GM21390 (cell line): Measurements from ENCODE around the gene ALKBH6.

ENCODE experiments used
- ATAC-seq: cut with Tn5 transposase; IDR thresholded peaks from one replicate; pipeline ENCODE4 v1.9.1; 2021; ENCODE audit not compliant: unreplicated experiment

ALKBH6 gene

GRCh38 chr19:35960432-35960972 lies 53.5 kb downstream of the ALKBH6 start:
- ATAC-seq = no peak

GRCh38 chr19:35959968-35960320 lies 54.1 kb downstream of the ALKBH6 start:
- ATAC-seq = no peak
